GM23338 (cell line): ENCODE data around the gene PAX3. TPM values are rescaled to one million over a fixed set of nuclear protein-coding genes. Genes with fewer than 3 reads are reported as not detected.
A peak's percentile ranks its signal among the peaks of the same experiment; 100 is the strongest.

ENCODE experiments used
- ATAC-seq: fragments of 200-7000 bp; cut with Tn5 transposase; 3 replicates; pipeline ENCODE4 v1.9.1; 2020
- DNase-seq: peaks from one replicate; pipeline ENCODE4 v3.0.0-alpha.2; 2015; ENCODE audit warnings: low spot score
- H2AFZ ChIP-seq: fragments of 200-600 bp; sonication (generic); 2 replicates; pipeline ENCODE4 v1.8.0; 2016; ENCODE audit warnings: antibody characterized with exemption, mild to moderate bottlenecking, moderate library complexity
- H3F3A ChIP-seq: fragments of 200-600 bp; sonication (generic); replicated peaks from 2 replicates; pipeline ENCODE4 v1.8.0; 2017; ENCODE audit warnings: antibody characterized with exemption, mixed run types, low read depth
- H3K27ac ChIP-seq: fragments of 200-600 bp; sonication (generic); 2 replicates; pipeline ENCODE4 v1.6.1; 2016; ENCODE audit warnings: low read depth
- H3K27me3 ChIP-seq: fragments of 200-600 bp; sonication (generic); 2 replicates; pipeline ENCODE4 v1.8.0; 2016; ENCODE audit warnings: mild to moderate bottlenecking, mixed run types, moderate library complexity; ENCODE audit not compliant: insufficient read depth
- H3K36me3 ChIP-seq: fragments of 200-600 bp; sonication (generic); 2 replicates; pipeline ENCODE4 v1.8.0; 2016; ENCODE audit warnings: mild to moderate bottlenecking; ENCODE audit not compliant: insufficient read depth
- H3K4me1 ChIP-seq: fragments of 200-600 bp; sonication (generic); 2 replicates; pipeline ENCODE4 v1.8.0; 2016; ENCODE audit warnings: mild to moderate bottlenecking, moderate library complexity; ENCODE audit not compliant: insufficient read depth
- H3K4me2 ChIP-seq: fragments of 200-600 bp; sonication (generic); 2 replicates; pipeline ENCODE4 v1.7.1; 2017; ENCODE audit warnings: mixed run types
- H3K4me3 ChIP-seq: fragments of 200-600 bp; sonication (generic); 2 replicates; pipeline ENCODE4 v1.6.1; 2016; ENCODE audit warnings: mixed run types
- H3K79me2 ChIP-seq: fragments of 200-600 bp; sonication (generic); replicated peaks from 2 replicates; pipeline ENCODE4 v1.8.0; 2017; ENCODE audit warnings: mild to moderate bottlenecking; ENCODE audit not compliant: insufficient read depth
- H3K9me2 ChIP-seq: fragments of 200-600 bp; sonication (generic); 2 replicates; pipeline ENCODE4 v1.8.0; 2017; ENCODE audit not compliant: insufficient read depth
- H4K20me1 ChIP-seq: fragments of 200-600 bp; sonication (generic); replicated peaks from 2 replicates; pipeline ENCODE4 v1.8.0; 2017; ENCODE audit warnings: mild to moderate bottlenecking; ENCODE audit not compliant: insufficient read depth
- H3K27ac Mint-ChIP-seq: 2 replicates; pipeline ENCODE4 v1.8.0; 2020; ENCODE audit warnings: inconsistent platforms, mild to moderate bottlenecking, moderate library complexity, mixed read lengths
- H3K27me3 Mint-ChIP-seq: 3 replicates; pipeline ENCODE4 v1.8.0; 2022; ENCODE audit warnings: low read depth, mild to moderate bottlenecking, moderate library complexity, mixed read lengths, inconsistent platforms; ENCODE audit not compliant: insufficient read depth, poor library complexity
- H3K36me3 Mint-ChIP-seq: 3 replicates; pipeline ENCODE4 v1.8.0; 2021; ENCODE audit warnings: low read depth, mild to moderate bottlenecking, inconsistent platforms, moderate library complexity, mixed read lengths
- H3K4me1 Mint-ChIP-seq: 3 replicates; pipeline ENCODE4 v1.8.0; 2020; ENCODE audit warnings: mild to moderate bottlenecking, inconsistent platforms, mixed read lengths
- H3K4me3 Mint-ChIP-seq: 3 replicates; pipeline ENCODE4 v1.8.0; 2021; ENCODE audit warnings: moderate library complexity, mild to moderate bottlenecking, inconsistent platforms, mixed read lengths
- H3K9me3 Mint-ChIP-seq: 3 replicates; pipeline ENCODE4 v1.8.0; 2020; ENCODE audit warnings: moderate library complexity, mild to moderate bottlenecking, inconsistent platforms, mixed read lengths
- CREB1 ChIP-seq: fragments of 250-450 bp; sonication (Bioruptor Pico); IDR thresholded peaks from 2 replicates; pipeline ENCODE4 v1.5.0; 2020; ENCODE audit warnings: low read depth, mild to moderate bottlenecking, moderate library complexity
- EZH2 ChIP-seq: fragments of 200-600 bp; sonication (generic); IDR thresholded peaks from one replicate; pipeline ENCODE4 v1.8.0; 2017; ENCODE audit warnings: antibody characterized with exemption, mild to moderate bottlenecking, low read depth; ENCODE audit not compliant: unreplicated experiment
- EZH2phosphoT487 ChIP-seq: fragments of 200-600 bp; sonication (generic); IDR thresholded peaks from one replicate; pipeline ENCODE4 v1.8.1; 2018; ENCODE audit warnings: antibody characterized with exemption; ENCODE audit not compliant: unreplicated experiment
- JUNB ChIP-seq: IDR thresholded peaks from one replicate; pipeline ENCODE4 v1.6.1; 2016; ENCODE audit warnings: antibody characterized with exemption; ENCODE audit not compliant: unreplicated experiment
- NANOG ChIP-seq: IDR thresholded peaks from 2 replicates; pipeline ENCODE4 v1.6.1; 2016; ENCODE audit warnings: antibody characterized with exemption, borderline replicate concordance
- POLR2AphosphoS5 ChIP-seq: IDR thresholded peaks from 2 replicates; pipeline ENCODE4 v1.6.1; 2016; ENCODE audit warnings: antibody characterized with exemption, low read depth
- STAT1 ChIP-seq: IDR thresholded peaks from one replicate; pipeline ENCODE4 v1.6.1; 2016; ENCODE audit warnings: antibody characterized with exemption; ENCODE audit not compliant: unreplicated experiment
- ZNF114 ChIP-seq: fragments of 250-450 bp; sonication (Bioruptor Pico); IDR thresholded peaks from 2 replicates; pipeline ENCODE4 v1.5.0; 2020; ENCODE audit warnings: mild to moderate bottlenecking, moderate library complexity
- ZNF331 ChIP-seq: fragments of 250-450 bp; sonication (Bioruptor Pico); IDR thresholded peaks from 2 replicates; pipeline ENCODE4 v1.5.0; 2020; ENCODE audit warnings: low read depth, mild to moderate bottlenecking, moderate library complexity
- polyA plus RNA-seq: library from polyadenylated mRNA; unstranded; fragments of >200 nt; fragmentation: Nextera tagmentation; extraction: Ambion mirVana; gene quantifications from 2 replicates; pipeline ENCODE4 v1.2.1, GENCODE V29; 2016
- total RNA-seq: library from RNA; depleted of rRNA; stranded (reverse); fragments of >200 nt; shearing (Covaris generic); gene quantifications from 2 replicates; pipeline ENCODE4 v1.2.3, GENCODE V29; 2014
- TF ChIP-seq, protein P1 (sequence below): fragments of 250-450 bp; sonication (Bioruptor Pico); IDR thresholded peaks from 2 replicates; pipeline ENCODE4 v1.5.0; 2020; ENCODE audit warnings: mild to moderate bottlenecking, moderate library complexity
- TF ChIP-seq, protein P2 (sequence below): IDR thresholded peaks from 2 replicates; pipeline ENCODE4 v1.6.1; 2016; ENCODE audit warnings: antibody characterized with exemption
- TF ChIP-seq, protein P3 (sequence below): IDR thresholded peaks from one replicate; pipeline ENCODE4 v1.6.1; 2018; ENCODE audit warnings: antibody characterized with exemption; ENCODE audit not compliant: unreplicated experiment
- TF ChIP-seq, protein P4 (sequence below), 2 experiments: fragments of 200-600 bp in 1 of 2; sonication (generic) in 1 of 2; conservative IDR thresholded peaks; 2 replicates each; pipeline versions ENCODE4 v1.5.1 to v1.6.1; 2016 to 2017; ENCODE audit warnings: antibody characterized with exemption in 2 of 2, low read depth in 2 of 2, mild to moderate bottlenecking in 2 of 2, moderate library complexity in 1 of 2

PAX3 gene
- total and polyA plus RNA-seq, 2 experiments from 2014 or later, result not detected

DNA sequence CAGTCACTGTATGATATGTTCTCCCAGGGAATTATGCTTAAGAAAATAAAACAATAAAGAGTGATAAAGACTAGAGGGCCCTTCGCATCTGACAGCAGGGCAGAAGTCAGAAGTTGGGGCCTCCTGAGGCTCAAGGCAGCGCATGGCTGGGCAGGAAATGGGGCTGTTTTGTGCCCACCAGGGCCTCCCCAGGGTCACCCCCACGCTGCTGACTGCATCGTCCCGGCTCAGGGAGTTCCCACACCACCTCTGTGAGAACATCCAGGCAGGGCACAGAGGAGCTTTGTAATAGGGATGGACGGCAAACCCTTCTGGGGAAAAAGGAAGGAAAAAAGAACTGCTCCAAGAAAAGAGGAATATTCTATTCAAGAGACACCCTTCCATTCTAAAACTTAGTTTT lies 41.2 kb downstream of the PAX3 start:
- H3K79me2 ChIP-seq, result no peaks in the 10 kb centered on the region
- TF ChIP-seq ZNF331 (CRISPR knock-in tag) (no peak), POLR2AphosphoS5 (no peak), EZH2 (no peak), EZH2phosphoT487 (no peak), CREB1 (CRISPR knock-in tag) (no peak), JUNB (no peak), ZNF114 (no peak), NANOG (no peak), STAT1 (no peak)
- TF ChIP-seq, protein P1, sequence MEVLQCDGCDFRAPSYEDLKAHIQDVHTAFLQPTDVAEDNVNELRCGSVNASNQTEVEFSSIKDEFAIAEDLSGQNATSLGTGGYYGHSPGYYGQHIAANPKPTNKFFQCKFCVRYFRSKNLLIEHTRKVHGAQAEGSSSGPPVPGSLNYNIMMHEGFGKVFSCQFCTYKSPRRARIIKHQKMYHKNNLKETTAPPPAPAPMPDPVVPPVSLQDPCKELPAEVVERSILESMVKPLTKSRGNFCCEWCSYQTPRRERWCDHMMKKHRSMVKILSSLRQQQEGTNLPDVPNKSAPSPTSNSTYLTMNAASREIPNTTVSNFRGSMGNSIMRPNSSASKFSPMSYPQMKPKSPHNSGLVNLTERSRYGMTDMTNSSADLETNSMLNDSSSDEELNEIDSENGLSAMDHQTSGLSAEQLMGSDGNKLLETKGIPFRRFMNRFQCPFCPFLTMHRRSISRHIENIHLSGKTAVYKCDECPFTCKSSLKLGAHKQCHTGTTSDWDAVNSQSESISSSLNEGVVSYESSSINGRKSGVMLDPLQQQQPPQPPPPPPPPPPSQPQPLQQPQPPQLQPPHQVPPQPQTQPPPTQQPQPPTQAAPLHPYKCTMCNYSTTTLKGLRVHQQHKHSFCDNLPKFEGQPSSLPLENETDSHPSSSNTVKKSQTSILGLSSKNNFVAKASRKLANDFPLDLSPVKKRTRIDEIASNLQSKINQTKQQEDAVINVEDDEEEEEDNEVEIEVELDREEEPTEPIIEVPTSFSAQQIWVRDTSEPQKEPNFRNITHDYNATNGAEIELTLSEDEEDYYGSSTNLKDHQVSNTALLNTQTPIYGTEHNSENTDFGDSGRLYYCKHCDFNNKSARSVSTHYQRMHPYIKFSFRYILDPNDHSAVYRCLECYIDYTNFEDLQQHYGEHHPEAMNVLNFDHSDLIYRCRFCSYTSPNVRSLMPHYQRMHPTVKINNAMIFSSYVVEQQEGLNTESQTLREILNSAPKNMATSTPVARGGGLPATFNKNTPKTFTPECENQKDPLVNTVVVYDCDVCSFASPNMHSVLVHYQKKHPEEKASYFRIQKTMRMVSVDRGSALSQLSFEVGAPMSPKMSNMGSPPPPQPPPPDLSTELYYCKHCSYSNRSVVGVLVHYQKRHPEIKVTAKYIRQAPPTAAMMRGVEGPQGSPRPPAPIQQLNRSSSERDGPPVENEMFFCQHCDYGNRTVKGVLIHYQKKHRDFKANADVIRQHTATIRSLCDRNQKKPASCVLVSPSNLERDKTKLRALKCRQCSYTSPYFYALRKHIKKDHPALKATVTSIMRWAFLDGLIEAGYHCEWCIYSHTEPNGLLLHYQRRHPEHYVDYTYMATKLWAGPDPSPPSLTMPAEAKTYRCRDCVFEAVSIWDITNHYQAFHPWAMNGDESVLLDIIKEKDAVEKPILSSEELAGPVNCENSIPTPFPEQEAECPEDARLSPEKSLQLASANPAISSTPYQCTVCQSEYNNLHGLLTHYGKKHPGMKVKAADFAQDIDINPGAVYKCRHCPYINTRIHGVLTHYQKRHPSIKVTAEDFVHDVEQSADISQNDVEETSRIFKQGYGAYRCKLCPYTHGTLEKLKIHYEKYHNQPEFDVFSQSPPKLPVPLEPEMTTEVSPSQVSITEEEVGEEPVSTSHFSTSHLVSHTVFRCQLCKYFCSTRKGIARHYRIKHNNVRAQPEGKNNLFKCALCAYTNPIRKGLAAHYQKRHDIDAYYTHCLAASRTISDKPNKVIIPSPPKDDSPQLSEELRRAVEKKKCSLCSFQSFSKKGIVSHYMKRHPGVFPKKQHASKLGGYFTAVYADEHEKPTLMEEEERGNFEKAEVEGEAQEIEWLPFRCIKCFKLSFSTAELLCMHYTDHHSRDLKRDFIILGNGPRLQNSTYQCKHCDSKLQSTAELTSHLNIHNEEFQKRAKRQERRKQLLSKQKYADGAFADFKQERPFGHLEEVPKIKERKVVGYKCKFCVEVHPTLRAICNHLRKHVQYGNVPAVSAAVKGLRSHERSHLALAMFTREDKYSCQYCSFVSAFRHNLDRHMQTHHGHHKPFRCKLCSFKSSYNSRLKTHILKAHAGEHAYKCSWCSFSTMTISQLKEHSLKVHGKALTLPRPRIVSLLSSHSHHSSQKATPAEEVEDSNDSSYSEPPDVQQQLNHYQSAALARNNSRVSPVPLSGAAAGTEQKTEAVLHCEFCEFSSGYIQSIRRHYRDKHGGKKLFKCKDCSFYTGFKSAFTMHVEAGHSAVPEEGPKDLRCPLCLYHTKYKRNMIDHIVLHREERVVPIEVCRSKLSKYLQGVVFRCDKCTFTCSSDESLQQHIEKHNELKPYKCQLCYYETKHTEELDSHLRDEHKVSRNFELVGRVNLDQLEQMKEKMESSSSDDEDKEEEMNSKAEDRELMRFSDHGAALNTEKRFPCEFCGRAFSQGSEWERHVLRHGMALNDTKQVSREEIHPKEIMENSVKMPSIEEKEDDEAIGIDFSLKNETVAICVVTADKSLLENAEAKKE (CRISPR knock-in tag), result no peak
- TF ChIP-seq, protein P2, sequence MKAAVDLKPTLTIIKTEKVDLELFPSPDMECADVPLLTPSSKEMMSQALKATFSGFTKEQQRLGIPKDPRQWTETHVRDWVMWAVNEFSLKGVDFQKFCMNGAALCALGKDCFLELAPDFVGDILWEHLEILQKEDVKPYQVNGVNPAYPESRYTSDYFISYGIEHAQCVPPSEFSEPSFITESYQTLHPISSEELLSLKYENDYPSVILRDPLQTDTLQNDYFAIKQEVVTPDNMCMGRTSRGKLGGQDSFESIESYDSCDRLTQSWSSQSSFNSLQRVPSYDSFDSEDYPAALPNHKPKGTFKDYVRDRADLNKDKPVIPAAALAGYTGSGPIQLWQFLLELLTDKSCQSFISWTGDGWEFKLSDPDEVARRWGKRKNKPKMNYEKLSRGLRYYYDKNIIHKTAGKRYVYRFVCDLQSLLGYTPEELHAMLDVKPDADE, result no peak
- TF ChIP-seq, protein P3, sequence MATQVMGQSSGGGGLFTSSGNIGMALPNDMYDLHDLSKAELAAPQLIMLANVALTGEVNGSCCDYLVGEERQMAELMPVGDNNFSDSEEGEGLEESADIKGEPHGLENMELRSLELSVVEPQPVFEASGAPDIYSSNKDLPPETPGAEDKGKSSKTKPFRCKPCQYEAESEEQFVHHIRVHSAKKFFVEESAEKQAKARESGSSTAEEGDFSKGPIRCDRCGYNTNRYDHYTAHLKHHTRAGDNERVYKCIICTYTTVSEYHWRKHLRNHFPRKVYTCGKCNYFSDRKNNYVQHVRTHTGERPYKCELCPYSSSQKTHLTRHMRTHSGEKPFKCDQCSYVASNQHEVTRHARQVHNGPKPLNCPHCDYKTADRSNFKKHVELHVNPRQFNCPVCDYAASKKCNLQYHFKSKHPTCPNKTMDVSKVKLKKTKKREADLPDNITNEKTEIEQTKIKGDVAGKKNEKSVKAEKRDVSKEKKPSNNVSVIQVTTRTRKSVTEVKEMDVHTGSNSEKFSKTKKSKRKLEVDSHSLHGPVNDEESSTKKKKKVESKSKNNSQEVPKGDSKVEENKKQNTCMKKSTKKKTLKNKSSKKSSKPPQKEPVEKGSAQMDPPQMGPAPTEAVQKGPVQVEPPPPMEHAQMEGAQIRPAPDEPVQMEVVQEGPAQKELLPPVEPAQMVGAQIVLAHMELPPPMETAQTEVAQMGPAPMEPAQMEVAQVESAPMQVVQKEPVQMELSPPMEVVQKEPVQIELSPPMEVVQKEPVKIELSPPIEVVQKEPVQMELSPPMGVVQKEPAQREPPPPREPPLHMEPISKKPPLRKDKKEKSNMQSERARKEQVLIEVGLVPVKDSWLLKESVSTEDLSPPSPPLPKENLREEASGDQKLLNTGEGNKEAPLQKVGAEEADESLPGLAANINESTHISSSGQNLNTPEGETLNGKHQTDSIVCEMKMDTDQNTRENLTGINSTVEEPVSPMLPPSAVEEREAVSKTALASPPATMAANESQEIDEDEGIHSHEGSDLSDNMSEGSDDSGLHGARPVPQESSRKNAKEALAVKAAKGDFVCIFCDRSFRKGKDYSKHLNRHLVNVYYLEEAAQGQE, result no peak
- TF ChIP-seq, protein P4, sequence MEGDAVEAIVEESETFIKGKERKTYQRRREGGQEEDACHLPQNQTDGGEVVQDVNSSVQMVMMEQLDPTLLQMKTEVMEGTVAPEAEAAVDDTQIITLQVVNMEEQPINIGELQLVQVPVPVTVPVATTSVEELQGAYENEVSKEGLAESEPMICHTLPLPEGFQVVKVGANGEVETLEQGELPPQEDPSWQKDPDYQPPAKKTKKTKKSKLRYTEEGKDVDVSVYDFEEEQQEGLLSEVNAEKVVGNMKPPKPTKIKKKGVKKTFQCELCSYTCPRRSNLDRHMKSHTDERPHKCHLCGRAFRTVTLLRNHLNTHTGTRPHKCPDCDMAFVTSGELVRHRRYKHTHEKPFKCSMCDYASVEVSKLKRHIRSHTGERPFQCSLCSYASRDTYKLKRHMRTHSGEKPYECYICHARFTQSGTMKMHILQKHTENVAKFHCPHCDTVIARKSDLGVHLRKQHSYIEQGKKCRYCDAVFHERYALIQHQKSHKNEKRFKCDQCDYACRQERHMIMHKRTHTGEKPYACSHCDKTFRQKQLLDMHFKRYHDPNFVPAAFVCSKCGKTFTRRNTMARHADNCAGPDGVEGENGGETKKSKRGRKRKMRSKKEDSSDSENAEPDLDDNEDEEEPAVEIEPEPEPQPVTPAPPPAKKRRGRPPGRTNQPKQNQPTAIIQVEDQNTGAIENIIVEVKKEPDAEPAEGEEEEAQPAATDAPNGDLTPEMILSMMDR (conservative IDR thresholded peaks at IDR 0.05; ENCODE audit: low read depth in 2 of 2), result no peak
- Mint-ChIP-seq H3K27me3 (peaks cover 5% of the 10 kb centered on the region), H3K36me3 (no peaks in the 10 kb centered on the region), H3K27ac (peak overlapping the region; percentile 53; the same call in 1 of the 2 replicates), H3K9me3 (no peaks in the 10 kb centered on the region; the same call in 2 of the 3 replicates), H3K4me3 (no peak overlapping the region; the same call in 2 of the 3 replicates), H3K4me1 (peaks cover 31% of the 10 kb centered on the region)
- no peaks in the 10 kb centered on the region for H4K20me1 ChIP-seq
- H3K36me3 ChIP-seq, result no peaks in the 10 kb centered on the region
- 0 out of 2 replicates have a peak overlapping the region, but pooled peaks have one; percentile 12 for H3K4me2 ChIP-seq
- no peaks in the 10 kb centered on the region for H3K27me3 ChIP-seq
- no peak for DNase-seq
- peaks cover 23% of the 10 kb centered on the region for H3K4me1 ChIP-seq
- no peak overlapping the region for H3K27ac ChIP-seq
- H3F3A ChIP-seq, result no peaks in the 10 kb centered on the region
- no peaks in the 10 kb centered on the region for H3K9me2 ChIP-seq
- ATAC-seq, result peak; percentile 50
- no peak overlapping the region for H3K4me3 ChIP-seq
- peak overlapping the region; percentile 2; the same call in 1 of the 2 replicates for H2AFZ ChIP-seq
